Astrocyte (in vitro differentiated cells and primary cell): ENCODE results near the gene ZNF555. TPM values are rescaled to one million over a fixed set of nuclear protein-coding genes. Genes with fewer than 3 reads are reported as not detected.
"Not testable (repeated sequence)": the region's sequence is repeated elsewhere in the genome, so short reads cannot be mapped to it uniquely, and the experiment has no call there.

Experiments used
- DNase-seq: peaks from one replicate; pipeline ENCODE4 v3.0.0-alpha.2; 2010; ENCODE audit warnings: low read depth
- FAIRE-seq: peaks from 2 replicates; lab custom pipeline; 2011; peaks lifted over from hg19 to GRCh38; lab: Jason Lieb, UNC
- H2AFZ ChIP-seq: 2 replicates; pipeline ENCODE4 v1.6.0; 2012; ENCODE audit warnings: low read depth, low read length, inconsistent platforms
- H3K27ac ChIP-seq: 2 replicates; pipeline ENCODE4 v1.5.1; 2011; ENCODE audit warnings: low read depth, low read length, inconsistent platforms
- H3K27me3 ChIP-seq: 2 replicates; pipeline ENCODE4 v1.6.0; 2011; ENCODE audit warnings: low read length, inconsistent platforms; ENCODE audit not compliant: insufficient read depth
- H3K36me3 ChIP-seq: 2 replicates; pipeline ENCODE4 v1.5.1; 2011; ENCODE audit warnings: low read length, inconsistent platforms; ENCODE audit not compliant: insufficient read depth
- H3K4me1 ChIP-seq: 2 replicates; pipeline ENCODE4 v1.5.1; 2011; ENCODE audit warnings: low read length, inconsistent platforms; ENCODE audit not compliant: insufficient read depth
- H3K4me2 ChIP-seq: 2 replicates; pipeline ENCODE4 v1.6.0; 2012; ENCODE audit warnings: low read length, inconsistent platforms
- H3K4me3 ChIP-seq: 2 replicates; pipeline ENCODE4 v1.5.1; 2011; ENCODE audit warnings: low read depth, mild to moderate bottlenecking, low read length, inconsistent platforms; ENCODE audit not compliant: insufficient read depth
- H3K79me2 ChIP-seq: 2 replicates; pipeline ENCODE4 v1.6.0; 2012; ENCODE audit warnings: mild to moderate bottlenecking, low read length, inconsistent platforms; ENCODE audit not compliant: insufficient read depth
- H3K9ac ChIP-seq: 2 replicates; pipeline ENCODE4 v1.6.0; 2012; ENCODE audit warnings: mild to moderate bottlenecking, low read length, inconsistent platforms
- H3K9me3 ChIP-seq: 2 replicates; pipeline ENCODE4 v1.5.1; 2012; ENCODE audit warnings: low read depth, mild to moderate bottlenecking, low read length, inconsistent platforms; ENCODE audit not compliant: insufficient read depth
- H4K20me1 ChIP-seq: 2 replicates; pipeline ENCODE4 v1.6.0; 2012; ENCODE audit warnings: low read length, inconsistent platforms; ENCODE audit not compliant: insufficient read depth
- H3K27ac Mint-ChIP-seq: one replicate; pipeline ENCODE4 v1.8.0; 2021; ENCODE audit warnings: mild to moderate bottlenecking, mixed read lengths; ENCODE audit not compliant: unreplicated experiment
- H3K27me3 Mint-ChIP-seq: one replicate; pipeline ENCODE4 v1.8.0; 2021; ENCODE audit warnings: low read depth, mixed read lengths; ENCODE audit not compliant: unreplicated experiment
- H3K36me3 Mint-ChIP-seq: one replicate; pipeline ENCODE4 v1.8.0; 2021; ENCODE audit warnings: low read depth, mixed read lengths; ENCODE audit not compliant: unreplicated experiment
- H3K4me1 Mint-ChIP-seq: one replicate; pipeline ENCODE4 v1.8.0; 2021; ENCODE audit warnings: low read depth, mixed read lengths; ENCODE audit not compliant: unreplicated experiment
- H3K4me3 Mint-ChIP-seq: one replicate; pipeline ENCODE4 v1.8.0; 2021; ENCODE audit warnings: mild to moderate bottlenecking, moderate library complexity, mixed read lengths; ENCODE audit not compliant: unreplicated experiment
- H3K9me3 Mint-ChIP-seq: one replicate; pipeline ENCODE4 v1.8.0; 2021; ENCODE audit warnings: mild to moderate bottlenecking, mixed read lengths; ENCODE audit not compliant: unreplicated experiment
- EZH2 ChIP-seq: IDR thresholded peaks from 2 replicates; pipeline ENCODE4 v1.6.1; 2012; ENCODE audit warnings: mild to moderate bottlenecking, low read length, inconsistent platforms; ENCODE audit not compliant: insufficient read depth
- total RNA-seq: library from RNA; stranded (reverse); gene quantifications from 2 replicates; pipeline ENCODE4 v1.2.1, GENCODE V29; 2021
- TF ChIP-seq, protein P1 (sequence below): IDR thresholded peaks from 2 replicates; pipeline ENCODE4 v1.5.1; 2011; ENCODE audit warnings: low read depth, mild to moderate bottlenecking, inconsistent platforms, low read length, moderate library complexity; ENCODE audit not compliant: insufficient read depth

Gene ZNF555
- total RNA-seq, 1 donor from 2014 or later = 6.0 TPM

DNA sequence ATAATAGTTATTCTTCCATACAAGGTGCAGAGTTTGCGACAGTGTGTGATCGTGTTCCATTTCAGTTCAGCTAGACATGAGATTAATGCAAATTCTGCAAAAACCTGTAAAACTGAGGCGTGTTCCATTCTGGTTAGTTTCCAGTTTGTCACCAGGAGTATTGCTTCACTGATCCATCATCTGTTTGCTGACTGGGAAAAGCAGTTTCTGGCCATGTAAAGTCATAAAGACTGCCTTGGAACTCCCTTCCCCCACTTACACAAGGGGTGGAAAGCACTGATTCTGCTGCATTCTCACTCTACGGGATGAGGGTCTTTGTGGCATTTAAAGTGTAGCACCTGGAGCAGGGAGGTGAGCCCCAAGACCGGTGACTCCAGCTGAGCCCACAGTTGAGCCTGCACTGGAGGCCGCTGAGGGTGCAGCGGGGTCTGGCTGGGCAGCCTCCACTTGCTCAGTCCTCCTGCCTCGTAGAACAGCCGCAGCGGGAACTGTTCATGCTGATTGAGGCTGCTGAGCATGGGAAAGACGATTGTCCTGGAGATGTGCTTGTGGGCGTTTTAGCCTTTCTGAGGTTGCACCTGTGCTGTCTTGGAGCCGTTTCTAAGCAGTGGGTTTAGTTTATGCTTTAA, 61.4 kb downstream of the ZNF555 start:
- Mint-ChIP-seq H3K27me3 (peaks cover 19% of the 10 kb centered on the region), H3K4me1 (no peaks in the 10 kb centered on the region), H3K9me3 (peaks cover 6% of the 10 kb centered on the region), H3K4me3 (no peak overlapping the region), H3K36me3 (no peaks in the 10 kb centered on the region), H3K27ac (no peak overlapping the region)
- H3K36me3 ChIP-seq = no peaks in the 10 kb centered on the region
- no peaks in the 10 kb centered on the region for H3K27me3 ChIP-seq
- H3K4me1 ChIP-seq = no peaks in the 10 kb centered on the region
- H3K79me2 ChIP-seq = peaks cover 22% of the 10 kb centered on the region
- no peaks in the 10 kb centered on the region for H3K9me3 ChIP-seq
- H3K27ac ChIP-seq = no peak overlapping the region
- FAIRE-seq = no peak
- no peak for DNase-seq
- H4K20me1 ChIP-seq = no peaks in the 10 kb centered on the region
- no peak overlapping the region for H2AFZ ChIP-seq
- no peak for TF ChIP-seq EZH2
- no peak overlapping the region for H3K9ac ChIP-seq
- no peak overlapping the region for H3K4me3 ChIP-seq
- no peak overlapping the region for H3K4me2 ChIP-seq

DNA sequence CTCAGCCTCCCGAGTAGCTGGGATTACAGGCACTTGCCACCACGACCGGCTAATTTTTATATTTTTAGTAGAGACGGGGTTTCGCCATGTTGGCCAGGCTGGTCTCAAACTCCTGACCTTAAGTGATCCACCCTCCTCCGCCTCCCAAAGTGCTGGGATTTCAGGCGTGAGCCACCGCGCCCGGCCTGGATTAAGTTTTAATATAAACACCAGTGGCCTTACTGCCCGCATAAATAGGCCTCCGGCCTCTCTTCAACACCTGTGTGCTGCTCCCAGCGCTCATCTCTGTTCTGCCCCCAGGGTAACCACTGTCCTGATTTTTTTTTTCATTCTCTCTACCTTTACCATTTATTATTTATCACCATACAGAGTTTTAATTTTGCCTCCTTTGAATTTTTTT, 62.1 kb downstream of the ZNF555 start:
- FAIRE-seq = not testable (repeated sequence)

DNA sequence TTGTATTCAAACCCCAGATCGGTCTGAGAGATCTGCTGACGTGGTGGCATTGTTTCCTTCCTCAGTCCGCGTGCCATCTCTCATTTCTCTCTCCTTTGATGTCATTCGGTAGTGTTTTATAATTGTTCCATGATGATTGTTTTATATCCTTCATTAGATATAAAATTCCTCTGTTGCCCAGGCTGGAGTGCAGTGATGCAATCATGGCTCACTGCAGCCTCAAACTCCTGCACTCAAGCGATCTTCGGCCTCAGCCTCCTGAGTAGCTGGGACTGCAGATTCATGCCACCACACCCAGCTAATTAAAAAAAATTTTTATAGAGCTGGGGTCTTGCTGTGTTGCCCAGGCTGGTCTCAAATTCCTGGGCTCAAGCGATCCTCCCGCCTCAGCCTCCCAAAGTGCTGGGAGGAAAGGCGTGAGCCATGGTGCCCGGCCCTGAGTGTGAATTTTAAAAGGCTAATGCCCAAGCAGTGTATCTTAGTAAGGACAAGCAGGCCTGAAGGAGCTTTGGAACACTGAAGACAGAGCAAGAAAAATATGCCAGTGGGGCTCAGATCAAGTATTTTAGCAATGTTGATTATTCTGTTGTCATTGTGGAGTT, 64.7 kb downstream of the ZNF555 start:
- Histone ChIP-seq H3K79me2 (peaks cover 22% of the 10 kb centered on the region), H3K9me3 (no peaks in the 10 kb centered on the region), H3K27me3 (no peaks in the 10 kb centered on the region), H3K4me2 (no peak overlapping the region), H3K36me3 (no peaks in the 10 kb centered on the region), H4K20me1 (no peaks in the 10 kb centered on the region), H3K4me3 (no peak overlapping the region), H2AFZ (no peak overlapping the region), H3K27ac (no peak overlapping the region), H3K9ac (no peak overlapping the region), H3K4me1 (no peaks in the 10 kb centered on the region)
- peaks cover 19% of the 10 kb centered on the region for H3K27me3 Mint-ChIP-seq
- H3K27ac Mint-ChIP-seq = no peak overlapping the region
- no peak overlapping the region for H3K4me3 Mint-ChIP-seq
- peaks cover 2% of the 10 kb centered on the region for H3K4me1 Mint-ChIP-seq
- no peak for TF ChIP-seq EZH2
- TF ChIP-seq, protein P1, sequence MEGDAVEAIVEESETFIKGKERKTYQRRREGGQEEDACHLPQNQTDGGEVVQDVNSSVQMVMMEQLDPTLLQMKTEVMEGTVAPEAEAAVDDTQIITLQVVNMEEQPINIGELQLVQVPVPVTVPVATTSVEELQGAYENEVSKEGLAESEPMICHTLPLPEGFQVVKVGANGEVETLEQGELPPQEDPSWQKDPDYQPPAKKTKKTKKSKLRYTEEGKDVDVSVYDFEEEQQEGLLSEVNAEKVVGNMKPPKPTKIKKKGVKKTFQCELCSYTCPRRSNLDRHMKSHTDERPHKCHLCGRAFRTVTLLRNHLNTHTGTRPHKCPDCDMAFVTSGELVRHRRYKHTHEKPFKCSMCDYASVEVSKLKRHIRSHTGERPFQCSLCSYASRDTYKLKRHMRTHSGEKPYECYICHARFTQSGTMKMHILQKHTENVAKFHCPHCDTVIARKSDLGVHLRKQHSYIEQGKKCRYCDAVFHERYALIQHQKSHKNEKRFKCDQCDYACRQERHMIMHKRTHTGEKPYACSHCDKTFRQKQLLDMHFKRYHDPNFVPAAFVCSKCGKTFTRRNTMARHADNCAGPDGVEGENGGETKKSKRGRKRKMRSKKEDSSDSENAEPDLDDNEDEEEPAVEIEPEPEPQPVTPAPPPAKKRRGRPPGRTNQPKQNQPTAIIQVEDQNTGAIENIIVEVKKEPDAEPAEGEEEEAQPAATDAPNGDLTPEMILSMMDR = no peak
- no peaks in the 10 kb centered on the region for H3K36me3 Mint-ChIP-seq
- DNase-seq (no peak), FAIRE-seq (no peak)
- peaks cover 11% of the 10 kb centered on the region for H3K9me3 Mint-ChIP-seq

More for the DNA sequence above, 62.1 kb downstream of the ZNF555 start:
- not testable (repeated sequence) for DNase-seq, H3K27ac ChIP-seq, H3K4me3 ChIP-seq, H4K20me1 ChIP-seq, H3K4me3 Mint-ChIP-seq, H2AFZ ChIP-seq, H3K9ac ChIP-seq, H3K36me3 Mint-ChIP-seq, H3K4me1 Mint-ChIP-seq, H3K36me3 ChIP-seq, H3K4me1 ChIP-seq, H3K27ac Mint-ChIP-seq, H3K9me3 Mint-ChIP-seq, H3K27me3 ChIP-seq, H3K4me2 ChIP-seq, H3K9me3 ChIP-seq
- peaks cover 19% of the 10 kb centered on the region for H3K27me3 Mint-ChIP-seq
- peaks cover 22% of the 10 kb centered on the region for H3K79me2 ChIP-seq
